KOPT-K1 (cell line): ENCODE measurements around the gene CLEC16A.
A peak's percentile ranks its signal among the peaks of the same experiment; 100 is the strongest.

Experiments
- H3K27ac ChIP-seq: fragments of 200-600 bp; sonication (generic); 2 replicates; pipeline ENCODE4 v1.5.1; 2016; ENCODE audit warnings: antibody characterized with exemption, mild to moderate bottlenecking, low read depth, low read length; ENCODE audit not compliant: poor library complexity, severe bottlenecking
- H3K36me3 ChIP-seq: fragments of 200-600 bp; sonication (generic); 2 replicates; pipeline ENCODE4 v1.5.1; 2017; ENCODE audit warnings: antibody characterized with exemption, mild to moderate bottlenecking, low read length, moderate library complexity; ENCODE audit not compliant: insufficient read depth
- H3K9me3 ChIP-seq: fragments of 200-600 bp; sonication (generic); 2 replicates; pipeline ENCODE4 v1.5.1; 2017; ENCODE audit warnings: antibody characterized with exemption, low read length, mild to moderate bottlenecking; ENCODE audit not compliant: insufficient read depth, poor library complexity, severe bottlenecking

CLEC16A gene

GRCh38 chr16:11202260-11203091 is 258.1 kb downstream of the CLEC16A start:
- H3K36me3 ChIP-seq: no peaks in the 10 kb centered on the region
- peak overlapping the region; percentile 15 for H3K27ac ChIP-seq
- H3K9me3 ChIP-seq: peaks cover 3% of the 10 kb centered on the region

GRCh38 chr16:11203111-11203623 is 258.8 kb downstream of the CLEC16A start:
- Histone ChIP-seq H3K36me3 (no peaks in the 10 kb centered on the region), H3K9me3 (peaks cover 10% of the 10 kb centered on the region), H3K27ac (peak overlapping the region; percentile 15)

GRCh38 chr16:11204513-11205047 is 260.2 kb downstream of the CLEC16A start:
- peak overlapping the region; percentile 13 for H3K27ac ChIP-seq
- H3K36me3 ChIP-seq: no peaks in the 10 kb centered on the region
- peaks cover 14% of the 10 kb centered on the region for H3K9me3 ChIP-seq

- Histone ChIP-seq H3K27ac (peak overlapping the region; percentile 44), H3K9me3 (peaks cover 14% of the 10 kb centered on the region), H3K36me3 (no peaks in the 10 kb centered on the region)
Measured at GRCh38 chr16:11205065-11205699, 260.8 kb downstream of the CLEC16A start.

- no peaks in the 10 kb centered on the region for H3K36me3 ChIP-seq
- peak overlapping the region; percentile 44 for H3K27ac ChIP-seq
Measured at GRCh38 chr16:11205754-11206581, 261.6 kb downstream of the CLEC16A start.

GRCh38 chr16:11207646-11208045 is 263.3 kb downstream of the CLEC16A start:
- no peak overlapping the region for H3K27ac ChIP-seq
- no peaks in the 10 kb centered on the region for H3K36me3 ChIP-seq
- H3K9me3 ChIP-seq: peaks cover 14% of the 10 kb centered on the region

More at GRCh38 chr16:11205754-11206581, 261.6 kb downstream of the CLEC16A start:
- H3K9me3 ChIP-seq: peaks cover 14% of the 10 kb centered on the region

- no peaks in the 10 kb centered on the region for H3K36me3 ChIP-seq
- peaks cover 14% of the 10 kb centered on the region for H3K9me3 ChIP-seq
- H3K27ac ChIP-seq: peak overlapping the region; percentile 4
Measured at GRCh38 chr16:11208916-11209665, 264.7 kb downstream of the CLEC16A start.

- Histone ChIP-seq H3K27ac (peak overlapping the region; percentile 38), H3K9me3 (peaks cover 14% of the 10 kb centered on the region), H3K36me3 (no peaks in the 10 kb centered on the region)
Measured at GRCh38 chr16:11210260-11210659, 265.9 kb downstream of the CLEC16A start.

- no peaks in the 10 kb centered on the region for H3K36me3 ChIP-seq
- H3K27ac ChIP-seq: peak overlapping the region; percentile 16
- peaks cover 22% of the 10 kb centered on the region for H3K9me3 ChIP-seq
Measured at GRCh38 chr16:11211061-11211976, 267.0 kb downstream of the CLEC16A start.

- peaks cover 23% of the 10 kb centered on the region for H3K9me3 ChIP-seq
- no peaks in the 10 kb centered on the region for H3K36me3 ChIP-seq
- H3K27ac ChIP-seq: peak overlapping the region; percentile 61
Measured at GRCh38 chr16:11211977-11212797, 267.8 kb downstream of the CLEC16A start.

GRCh38 chr16:11212798-11213196 is 268.4 kb downstream of the CLEC16A start:
- no peaks in the 10 kb centered on the region for H3K36me3 ChIP-seq
- peaks cover 20% of the 10 kb centered on the region for H3K9me3 ChIP-seq
- H3K27ac ChIP-seq: peak overlapping the region; percentile 61

- Histone ChIP-seq H3K27ac (peak overlapping the region; percentile 61), H3K36me3 (no peaks in the 10 kb centered on the region)
Measured at GRCh38 chr16:11213373-11213772, 269.0 kb downstream of the CLEC16A start.

GRCh38 chr16:11213799-11214198 is 269.4 kb downstream of the CLEC16A start:
- peak overlapping the region; percentile 61 for H3K27ac ChIP-seq
- H3K9me3 ChIP-seq: peaks cover 23% of the 10 kb centered on the region
- H3K36me3 ChIP-seq: no peaks in the 10 kb centered on the region

More at GRCh38 chr16:11213373-11213772, 269.0 kb downstream of the CLEC16A start:
- peaks cover 20% of the 10 kb centered on the region for H3K9me3 ChIP-seq
